Fibroblast of pulmonary artery (primary cell): Measurements from ENCODE around the gene OSBPL8.
"Not testable (repeated sequence)": the region's sequence is repeated elsewhere in the genome, so short reads cannot be mapped to it uniquely, and the experiment has no call there.

ENCODE experiments used
- DNase-seq: peaks from one replicate; pipeline ENCODE4 v3.0.0-alpha.2; 2010; ENCODE audit warnings: low read depth
- H3K4me3 ChIP-seq: replicated peaks from 2 replicates; pipeline ENCODE4 v1.5.1; 2011; ENCODE audit warnings: low read depth, mild to moderate bottlenecking, control low read depth, low read length, moderate library complexity
- CTCF ChIP-seq: IDR thresholded peaks from 2 replicates; pipeline ENCODE4 v1.5.1; 2011; ENCODE audit warnings: mild to moderate bottlenecking, control low read depth, low read length, inconsistent platforms; ENCODE audit errors: missing control alignments

The OSBPL8 gene

GRCh38 chr12:76503957-76504356 is 55.6 kb downstream of the OSBPL8 start:
- no peak overlapping the region for H3K4me3 ChIP-seq
- DNase-seq: no peak
- TF ChIP-seq CTCF: no peak

GRCh38 chr12:76501390-76501789 is 58.2 kb downstream of the OSBPL8 start:
- no peak for DNase-seq
- TF ChIP-seq CTCF: no peak
- no peak overlapping the region for H3K4me3 ChIP-seq

GRCh38 chr12:76499136-76499535 is 60.4 kb downstream of the OSBPL8 start:
- DNase-seq, H3K4me3 ChIP-seq: not testable (repeated sequence)

- TF ChIP-seq CTCF: no peak
- DNase-seq: no peak
- H3K4me3 ChIP-seq: no peak overlapping the region
Measured at GRCh38 chr12:76495556-76495955, 64.0 kb downstream of the OSBPL8 start.

GRCh38 chr12:76491292-76491691 is 68.3 kb downstream of the OSBPL8 start:
- no peak for TF ChIP-seq CTCF
- no peak for DNase-seq
- H3K4me3 ChIP-seq: no peak overlapping the region

GRCh38 chr12:76490763-76491162 is 68.8 kb downstream of the OSBPL8 start:
- DNase-seq: no peak
- TF ChIP-seq CTCF: no peak
- no peak overlapping the region for H3K4me3 ChIP-seq

GRCh38 chr12:76489737-76490136 is 69.8 kb downstream of the OSBPL8 start:
- peak; percentile 17 for DNase-seq
- TF ChIP-seq CTCF: no peak
- H3K4me3 ChIP-seq: no peak overlapping the region

GRCh38 chr12:76486011-76486410 is 73.6 kb downstream of the OSBPL8 start:
- no peak overlapping the region for H3K4me3 ChIP-seq
- no peak for DNase-seq
- TF ChIP-seq CTCF: no peak
